DND-41 (cell line): ENCODE results near the gene JADE2.
"Not testable (repeated sequence)": the region's sequence is repeated elsewhere in the genome, so short reads cannot be mapped to it uniquely, and the experiment has no call there.

Experiments
- ATAC-seq: fragments of 200-7000 bp; cut with Tn5 transposase; 3 replicates; pipeline ENCODE4 v1.9.1; 2021; ENCODE audit warnings: low read depth; ENCODE audit not compliant: insufficient read depth
- DNase-seq: peaks from one replicate; pipeline ENCODE4 v3.0.0-alpha.2; 2020
- H2AFZ ChIP-seq: 2 replicates; pipeline ENCODE4 v1.6.0; 2012; ENCODE audit warnings: low read depth, low read length
- H3K27ac ChIP-seq: 2 replicates; pipeline ENCODE4 v1.5.1; 2012; ENCODE audit warnings: low read length, inconsistent platforms
- H3K27me3 ChIP-seq: fragments of 200-600 bp; sonication (generic); 2 replicates; pipeline ENCODE4 v1.6.0; 2012; ENCODE audit warnings: low read length, mild to moderate bottlenecking, inconsistent platforms; ENCODE audit not compliant: insufficient read depth, poor library complexity
- H3K36me3 ChIP-seq: 2 replicates; pipeline ENCODE4 v1.5.1; 2012; ENCODE audit warnings: low read length, inconsistent platforms; ENCODE audit not compliant: insufficient read depth
- H3K4me1 ChIP-seq: 2 replicates; pipeline ENCODE4 v1.5.1; 2012; ENCODE audit warnings: mild to moderate bottlenecking, low read length; ENCODE audit not compliant: insufficient read depth
- H3K4me2 ChIP-seq: 2 replicates; pipeline ENCODE4 v1.6.0; 2012; ENCODE audit warnings: mild to moderate bottlenecking, moderate library complexity, low read length, inconsistent platforms; ENCODE audit not compliant: insufficient read depth
- H3K4me3 ChIP-seq, 2 experiments: fragments of 200-600 bp in 1 of 2; shearing (Covaris generic) in 1 of 2; 2 replicates each; pipeline ENCODE4 v1.5.1; 2012 to 2016; ENCODE audit warnings: inconsistent platforms in 2 of 2, low read length in 2 of 2, mild to moderate bottlenecking in 2 of 2, low read depth in 1 of 2, moderate library complexity in 1 of 2
- H3K79me2 ChIP-seq: 2 replicates; pipeline ENCODE4 v1.6.0; 2012; ENCODE audit warnings: low read length, inconsistent platforms; ENCODE audit not compliant: insufficient read depth
- H3K9ac ChIP-seq: 2 replicates; pipeline ENCODE4 v1.6.0; 2012; ENCODE audit warnings: low read depth, mild to moderate bottlenecking, inconsistent platforms, low read length, moderate library complexity
- H3K9me3 ChIP-seq: 2 replicates; pipeline ENCODE4 v1.5.1; 2012; ENCODE audit warnings: low read length, moderate library complexity, mild to moderate bottlenecking, inconsistent platforms; ENCODE audit not compliant: insufficient read depth, severe bottlenecking
- H4K20me1 ChIP-seq: 2 replicates; pipeline ENCODE4 v1.6.0; 2012; ENCODE audit warnings: low read length; ENCODE audit not compliant: insufficient read depth
- CTCF ChIP-seq: IDR thresholded peaks from 2 replicates; pipeline ENCODE4 v1.5.1; 2012; ENCODE audit warnings: borderline replicate concordance, low read length, moderate library complexity, mild to moderate bottlenecking; ENCODE audit not compliant: poor library complexity, severe bottlenecking; ENCODE audit errors: extremely low read depth
- EZH2 ChIP-seq: IDR thresholded peaks from 3 replicates; pipeline ENCODE4 v1.6.1; 2012; ENCODE audit warnings: borderline replicate concordance, low read depth, mild to moderate bottlenecking, moderate library complexity, low read length, inconsistent platforms; ENCODE audit not compliant: severe bottlenecking

JADE2 gene

GRCh38 chr5:134492568-134492967, 32.9 kb upstream of the JADE2 start:
- Histone ChIP-seq H3K36me3 (no peaks in the 10 kb centered on the region), H4K20me1 (no peaks in the 10 kb centered on the region), H3K4me1 (no peaks in the 10 kb centered on the region), H3K4me3 (no peak overlapping the region), H2AFZ (no peak overlapping the region), H3K27ac (no peak overlapping the region), H3K79me2 (no peaks in the 10 kb centered on the region), H3K9me3 (no peaks in the 10 kb centered on the region), H3K9ac (no peak overlapping the region), H3K4me2 (no peak overlapping the region), H3K27me3 (no peaks in the 10 kb centered on the region)
- TF ChIP-seq EZH2 (no peak), CTCF (no peak)
- DNase-seq = no peak
- no peak for ATAC-seq

GRCh38 chr5:134493461-134494055, 31.9 kb upstream of the JADE2 start:
- Histone ChIP-seq H3K9me3 (no peaks in the 10 kb centered on the region), H3K4me1 (no peaks in the 10 kb centered on the region), H4K20me1 (no peaks in the 10 kb centered on the region), H3K27ac (no peak overlapping the region), H3K9ac (no peak overlapping the region), H3K27me3 (no peaks in the 10 kb centered on the region), H3K36me3 (no peaks in the 10 kb centered on the region), H2AFZ (no peak overlapping the region), H3K4me3 (no peak overlapping the region), H3K79me2 (no peaks in the 10 kb centered on the region), H3K4me2 (no peak overlapping the region)
- ATAC-seq = no peak
- no peak for DNase-seq
- TF ChIP-seq CTCF (no peak), EZH2 (no peak)

- H3K4me2 ChIP-seq = no peak overlapping the region
- H3K27me3 ChIP-seq = no peaks in the 10 kb centered on the region
- H2AFZ ChIP-seq = no peak overlapping the region
- no peaks in the 10 kb centered on the region for H4K20me1 ChIP-seq
- DNase-seq (no peak), ATAC-seq (no peak)
- no peaks in the 10 kb centered on the region for H3K79me2 ChIP-seq
- H3K9ac ChIP-seq = no peak overlapping the region
- no peak overlapping the region for H3K4me3 ChIP-seq
- TF ChIP-seq EZH2 = no peak
- TF ChIP-seq CTCF = no peak
- H3K36me3 ChIP-seq = no peaks in the 10 kb centered on the region
- no peak overlapping the region for H3K27ac ChIP-seq
- no peaks in the 10 kb centered on the region for H3K4me1 ChIP-seq
- no peaks in the 10 kb centered on the region for H3K9me3 ChIP-seq
Observed at GRCh38 chr5:134494780-134495179, 30.7 kb upstream of the JADE2 start.

- not testable (repeated sequence) for H3K4me3 ChIP-seq, H3K4me2 ChIP-seq, ATAC-seq, H3K9me3 ChIP-seq, H3K27me3 ChIP-seq, DNase-seq, H3K9ac ChIP-seq, H2AFZ ChIP-seq, H3K27ac ChIP-seq, H3K36me3 ChIP-seq, H4K20me1 ChIP-seq, H3K79me2 ChIP-seq
- peaks cover 26% of the 10 kb centered on the region for H3K4me1 ChIP-seq
Observed at GRCh38 chr5:134499905-134500304, 25.6 kb upstream of the JADE2 start.
